Measurements from ENCODE around the gene OR2J1. TPM values are rescaled to one million over a fixed set of nuclear protein-coding genes. Genes with fewer than 3 reads are reported as not detected.

The OR2J1 gene
- total and polyA plus RNA-seq, 12 donors, result not detected

DNA sequence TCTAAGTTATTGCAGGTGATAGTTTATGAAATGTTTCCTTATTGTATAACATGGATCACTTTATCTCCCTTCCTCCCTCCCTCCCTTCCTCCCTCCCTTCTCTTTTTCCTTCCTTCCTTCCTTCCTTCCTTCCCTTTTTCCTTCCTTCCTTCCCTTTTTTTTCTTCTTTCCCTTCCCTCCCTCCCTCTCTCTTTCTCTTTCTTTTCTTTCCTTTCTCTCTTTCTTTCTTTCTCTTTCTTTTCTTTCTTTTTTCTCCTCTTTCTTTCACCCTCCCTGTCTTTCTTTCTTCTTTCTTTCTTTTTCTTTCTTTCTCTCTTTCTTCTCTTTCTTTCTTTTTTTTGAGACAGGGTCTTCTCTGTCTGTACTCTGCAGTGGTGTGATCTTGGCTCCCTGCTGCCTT lies 18.0 kb upstream of the OR2J1 start:
- no peak for DNase-seq
- TF ChIP-seq CTCF (IDR thresholded peaks at IDR 0.05), result no peak
- Histone ChIP-seq H3K27ac (no peak overlapping the region), H3K4me3 (no peak overlapping the region), H3K4me1 (no peaks in the 10 kb centered on the region), H3K27me3 (peaks cover 0 to 9% (median 0%) of the 10 kb centered on the region in 7 donors), H3K36me3 (no peaks in the 10 kb centered on the region), H3K9me3 (no peaks in the 10 kb centered on the region)
- ATAC-seq, result no peak
- intact Hi-C loops (cut with DNase I), result no loop called here

DNA sequence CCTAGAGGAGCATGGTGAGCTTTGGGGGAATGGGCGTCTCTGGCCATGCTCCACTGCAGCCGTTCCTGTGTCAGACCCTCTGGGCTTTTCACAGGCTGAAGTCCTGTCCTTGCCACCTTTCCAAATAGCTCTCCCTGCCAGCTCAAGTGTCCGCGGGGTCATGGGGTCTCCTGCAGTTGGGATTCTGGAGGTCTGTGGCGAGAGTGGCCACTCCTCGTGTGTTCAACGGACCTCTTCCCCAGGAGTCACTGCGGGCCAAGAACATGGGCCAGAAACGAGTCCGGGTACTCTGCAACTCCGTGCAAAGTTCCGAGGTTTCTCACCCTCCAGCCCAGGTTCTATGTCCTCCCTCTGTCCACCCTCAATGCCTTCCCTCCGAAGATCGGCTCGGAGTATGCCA lies 16.8 kb upstream of the OR2J1 start:
- Histone ChIP-seq H3K27me3 (peaks cover 0 to 9% (median 0%) of the 10 kb centered on the region in 7 donors), H3K27ac (no peak overlapping the region), H3K4me3 (no peak overlapping the region), H3K36me3 (no peaks in the 10 kb centered on the region), H3K4me1 (no peaks in the 10 kb centered on the region), H3K9me3 (no peaks in the 10 kb centered on the region)
- intact Hi-C loops (cut with DNase I), result no loop called here
- no peak for TF ChIP-seq CTCF (IDR thresholded peaks at IDR 0.05)
- WGBS, 2 donors, result 90 to 91% methylated on average over 15 of the region's 15 CpGs
- ATAC-seq (no peak), DNase-seq (no peak)

DNA sequence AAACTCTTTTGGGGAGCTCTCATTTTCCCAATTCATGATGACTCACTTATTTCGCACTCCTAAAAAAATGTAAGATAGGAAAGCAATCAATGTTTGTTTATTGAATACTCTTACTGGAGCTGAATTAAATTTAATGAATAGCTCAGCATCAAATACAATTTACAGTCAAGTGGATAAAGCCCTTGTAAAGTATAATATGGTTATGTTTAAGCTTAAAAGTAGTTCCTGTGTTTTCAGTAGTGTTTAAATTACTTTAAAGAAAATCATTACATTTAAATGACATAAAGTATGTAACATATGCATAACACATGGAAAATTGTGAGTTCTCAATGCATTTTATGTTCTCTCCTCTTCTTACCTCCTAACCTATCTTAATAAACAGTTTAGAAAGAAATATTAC lies 12.1 kb upstream of the OR2J1 start, which contains the start of gene OR2B3:
OR2B3 (minus strand) TSS at position 101 of the 400 bp plus-strand sequence; CDS start at position 36, 65 bp downstream.
- Histone ChIP-seq H3K4me1 (no peaks in the 10 kb centered on the region), H3K27ac (no peak within 1 kb of the TSS), H3K4me3 (no peak within 1 kb of the TSS), H3K9me3 (no peaks in the 10 kb centered on the region), H3K27me3 (peaks cover 0 to 5% (median 0%) of the 10 kb centered on the region in 7 donors), H3K36me3 (no peaks in the 10 kb centered on the region)
- intact Hi-C loops (cut with DNase I), result no loop called here
- ATAC-seq, result no peak
- DNase-seq, result no peak
- WGBS, 2 donors, result 47 to 69% methylated on average over 1 of the region's 1 CpG
- TF ChIP-seq CTCF (IDR thresholded peaks at IDR 0.05), result no peak

GRCh38 chr6:29092957-29093356 lies 6.3 kb upstream of the OR2J1 start:
- ATAC-seq, result no peak

More at GRCh38 chr6:29092957-29093356, 6.3 kb upstream of the OR2J1 start:
- Histone ChIP-seq H3K9me3 (no peaks in the 10 kb centered on the region), H3K36me3 (no peaks in the 10 kb centered on the region), H3K27ac (no peak overlapping the region), H3K27me3 (no peaks in the 10 kb centered on the region), H3K4me1 (no peaks in the 10 kb centered on the region), H3K4me3 (no peak overlapping the region)
- intact Hi-C loops (cut with DNase I), result no loop called here
- TF ChIP-seq CTCF (IDR thresholded peaks at IDR 0.05), result no peak
- DNase-seq, result no peak
- WGBS, 2 donors, result 81 to 91% methylated on average over 3 of the region's 3 CpGs
